HL-60 (cell line): ENCODE measurements around the gene PRICKLE2.

Experiments used
- DNase-seq, 2 experiments: peaks; one replicate each; pipeline ENCODE4 v3.0.0-alpha.2; 2010 to 2020; ENCODE audit warnings: low read depth in 1 of 2, low spot score in 1 of 2
- H3K27ac ChIP-seq: fragments of 250-450 bp; sonication (Bioruptor Pico); replicated peaks from 2 replicates; pipeline ENCODE4 v1.5.1; 2020; ENCODE audit warnings: mild to moderate bottlenecking, moderate library complexity
- H3K27me3 ChIP-seq: fragments of 250-450 bp; sonication (Bioruptor Pico); 2 replicates; pipeline ENCODE4 v1.5.1; 2021; ENCODE audit warnings: mild to moderate bottlenecking, moderate library complexity; ENCODE audit not compliant: insufficient read depth, poor library complexity, severe bottlenecking
- H3K4me3 ChIP-seq: replicated peaks from 2 replicates; pipeline ENCODE4 v1.5.1; 2011; ENCODE audit warnings: mild to moderate bottlenecking, control low read depth, low read length; ENCODE audit not compliant: insufficient read depth
- CTCF ChIP-seq: IDR thresholded peaks from one replicate; pipeline ENCODE4 v1.5.1; 2011; ENCODE audit warnings: low read length, control low read depth, inconsistent platforms; ENCODE audit not compliant: insufficient read depth
- GABPA ChIP-seq: IDR thresholded peaks from 2 replicates; pipeline ENCODE4 v1.6.1; 2012; ENCODE audit warnings: low read depth
- POLR2AphosphoS5 ChIP-seq: IDR thresholded peaks from 2 replicates; pipeline ENCODE4 v1.6.1; 2012; ENCODE audit warnings: low read depth
- REST ChIP-seq: IDR thresholded peaks from 2 replicates; pipeline ENCODE4 v1.6.1; 2012; ENCODE audit warnings: low read depth; ENCODE audit not compliant: insufficient replicate concordance
- SPI1 ChIP-seq: IDR thresholded peaks from 2 replicates; pipeline ENCODE4 v1.6.1; 2012; ENCODE audit warnings: low read depth, mild to moderate bottlenecking, borderline replicate concordance

Gene PRICKLE2

GRCh38 chr3:64042952-64043351, 182.3 kb downstream of the PRICKLE2 start:
- TF ChIP-seq SPI1 (no peak), REST (no peak), CTCF (no peak), GABPA (no peak), POLR2AphosphoS5 (no peak)
- H3K4me3 ChIP-seq, result no peak overlapping the region
- DNase-seq, result no peak
- peaks cover 2% of the 10 kb centered on the region for H3K27me3 ChIP-seq
- H3K27ac ChIP-seq, result no peak overlapping the region
